Endodermal cell (in vitro differentiated cells): ENCODE measurements around the gene ZFX. TPM values are rescaled to one million over a fixed set of nuclear protein-coding genes. Genes with fewer than 3 reads are reported as not detected.
A peak's percentile ranks its signal among the peaks of the same experiment; 100 is the strongest.

Experiments
- DNase-seq: peaks from one replicate; pipeline ENCODE4 v3.0.0-alpha.2; 2017
- H3K27ac ChIP-seq: 2 replicates; pipeline ENCODE4 v1.5.1; 2013; ENCODE audit warnings: mild to moderate bottlenecking, low read depth, low read length, moderate library complexity
- H3K27me3 ChIP-seq: 2 replicates; pipeline ENCODE4 v1.6.1; 2013; ENCODE audit warnings: mild to moderate bottlenecking, low read length, moderate library complexity; ENCODE audit not compliant: insufficient read depth, control insufficient read depth, poor library complexity, severe bottlenecking
- H3K36me3 ChIP-seq: 2 replicates; pipeline ENCODE4 v1.7.0; 2013; ENCODE audit warnings: mild to moderate bottlenecking, low read length, moderate library complexity; ENCODE audit not compliant: control insufficient read depth, insufficient read depth
- H3K4me1 ChIP-seq: one replicate; pipeline ENCODE4 v1.7.0; 2013; ENCODE audit warnings: low read length; ENCODE audit not compliant: control insufficient read depth, insufficient read depth
- H3K4me3 ChIP-seq: 2 replicates; pipeline ENCODE4 v1.5.1; 2013; ENCODE audit warnings: mild to moderate bottlenecking, low read length, moderate library complexity
- H3K9ac ChIP-seq: 2 replicates; pipeline ENCODE4 v1.6.1; 2013; ENCODE audit warnings: mild to moderate bottlenecking, low read length, moderate library complexity; ENCODE audit not compliant: poor library complexity, severe bottlenecking; ENCODE audit errors: extremely low read depth
- H3K9me3 ChIP-seq: 2 replicates; pipeline ENCODE4 v1.6.1; 2013; ENCODE audit warnings: mild to moderate bottlenecking, low read length, moderate library complexity; ENCODE audit not compliant: control insufficient read depth
- H3K27ac Mint-ChIP-seq: 2 replicates; pipeline ENCODE4 v1.8.0; 2020; ENCODE audit warnings: mixed read lengths
- H3K27me3 Mint-ChIP-seq: 2 replicates; pipeline ENCODE4 v1.8.0; 2021; ENCODE audit warnings: mild to moderate bottlenecking, mixed read lengths; ENCODE audit not compliant: insufficient read depth
- H3K36me3 Mint-ChIP-seq: 2 replicates; pipeline ENCODE4 v1.8.0; 2020; ENCODE audit warnings: low read depth, mixed read lengths
- H3K4me1 Mint-ChIP-seq: 2 replicates; pipeline ENCODE4 v1.8.0; 2020; ENCODE audit warnings: mixed read lengths
- H3K4me3 Mint-ChIP-seq: 2 replicates; pipeline ENCODE4 v1.8.0; 2020; ENCODE audit warnings: mild to moderate bottlenecking, moderate library complexity, mixed read lengths
- H3K9me3 Mint-ChIP-seq: 2 replicates; pipeline ENCODE4 v1.8.0; 2020; ENCODE audit warnings: mild to moderate bottlenecking, mixed read lengths
- CTCF ChIP-seq: fragments of 200-600 bp; sonication (generic); conservative IDR thresholded peaks from 2 replicates; pipeline ENCODE4 v1.5.0; 2021; ENCODE audit warnings: antibody characterized with exemption, mild to moderate bottlenecking
- whole genome bisulfite sequencing, 2 experiments: methylation state at CpG; one replicate each; pipeline versions ENCODE4 v1.1.5 to v1.1.7; 2013; ENCODE audit warnings: missing lambda C conversion rate in 2 of 2, mixed read lengths in 1 of 2; ENCODE audit not compliant: insufficient coverage in 1 of 2, insufficient read length in 1 of 2; 5-methylcytosine and 5-hydroxymethylcytosine counted together
- total RNA-seq, 2 donors: library from RNA; stranded (reverse); fragmentation: NEBNext Ultra II Directional in 1 of 2; extraction: Animal tissue kit (Norgen Biotek cat#: 25700) in 1 of 2; gene quantifications; 2 replicates in 1 of 2; 3 replicates in 1 of 2; pipeline ENCODE4 v1.2.1, GENCODE V29; 2021

Gene ZFX
- total RNA-seq, 2 donors from 2014 or later, result 20.3 to 51.0 TPM

GRCh38 chrX:24243692-24244091 is 94.2 kb downstream of the ZFX start:
- Histone ChIP-seq H3K4me1 (no peaks in the 10 kb centered on the region), H3K9me3 (no peaks in the 10 kb centered on the region), H3K4me3 (no peak overlapping the region), H3K27ac (no peak overlapping the region), H3K36me3 (no peaks in the 10 kb centered on the region), H3K27me3 (no peaks in the 10 kb centered on the region), H3K9ac (no peak overlapping the region)
- whole genome bisulfite sequencing, 2 experiments, result 82 to 100% methylated on average over 2 to 3 of the region's 3 CpGs
- TF ChIP-seq CTCF, result no peak
- peaks cover 26% of the 10 kb centered on the region for H3K4me1 Mint-ChIP-seq
- no peaks in the 10 kb centered on the region for H3K36me3 Mint-ChIP-seq
- DNase-seq, result no peak
- no peak overlapping the region for H3K27ac Mint-ChIP-seq
- no peak overlapping the region for H3K4me3 Mint-ChIP-seq
- no peaks in the 10 kb centered on the region for H3K27me3 Mint-ChIP-seq
- no peaks in the 10 kb centered on the region for H3K9me3 Mint-ChIP-seq

GRCh38 chrX:24245202-24245601 is 95.7 kb downstream of the ZFX start:
- H3K27me3 Mint-ChIP-seq, result no peaks in the 10 kb centered on the region
- peaks cover 26% of the 10 kb centered on the region for H3K4me1 Mint-ChIP-seq
- H3K9me3 ChIP-seq, result no peaks in the 10 kb centered on the region
- no peak overlapping the region for H3K9ac ChIP-seq
- WGBS, 2 experiments, result 57 to 80% methylated on average over 1 to 6 of the region's 6 CpGs
- TF ChIP-seq CTCF, result no peak
- H3K27ac Mint-ChIP-seq, result no peak overlapping the region
- H3K36me3 ChIP-seq, result no peaks in the 10 kb centered on the region
- H3K27me3 ChIP-seq, result no peaks in the 10 kb centered on the region
- H3K4me1 ChIP-seq, result no peaks in the 10 kb centered on the region
- H3K36me3 Mint-ChIP-seq, result no peaks in the 10 kb centered on the region
- H3K4me3 ChIP-seq, result no peak overlapping the region
- H3K9me3 Mint-ChIP-seq, result no peaks in the 10 kb centered on the region
- H3K4me3 Mint-ChIP-seq, result no peak overlapping the region
- peak; percentile 59 for DNase-seq
- H3K27ac ChIP-seq, result no peak overlapping the region

GRCh38 chrX:24248042-24248441 is 98.5 kb downstream of the ZFX start:
- Mint-ChIP-seq H3K27ac (no peak overlapping the region), H3K4me3 (no peak overlapping the region), H3K9me3 (no peaks in the 10 kb centered on the region), H3K27me3 (no peaks in the 10 kb centered on the region), H3K36me3 (no peaks in the 10 kb centered on the region), H3K4me1 (peaks cover 19% of the 10 kb centered on the region)
- Histone ChIP-seq H3K9me3 (no peaks in the 10 kb centered on the region), H3K27me3 (no peaks in the 10 kb centered on the region), H3K4me1 (no peaks in the 10 kb centered on the region), H3K36me3 (no peaks in the 10 kb centered on the region), H3K9ac (no peak overlapping the region), H3K27ac (no peak overlapping the region), H3K4me3 (no peak overlapping the region)
- no peak for DNase-seq
- no peak for TF ChIP-seq CTCF
- 93% methylated on average over 4 of the region's 4 CpGs; no CpG with 5 or more reads in 1 of the 2 experiments for WGBS, 2 experiments
